HepG2 (cell line): Measurements from ENCODE around the gene TNFSF12. TPM values are rescaled to one million over a fixed set of nuclear protein-coding genes. Genes with fewer than 3 reads are reported as not detected.
A peak's percentile ranks its signal among the peaks of the same experiment; 100 is the strongest.

Source experiments
- ASH2L ChIP-seq: fragments of 300-600, 200-600 bp; sonication (generic); IDR thresholded peaks from 2 replicates; pipeline ENCODE4 v1.7.0; 2017; ENCODE audit warnings: low read depth, mild to moderate bottlenecking, moderate library complexity, mixed read lengths, low read length; ENCODE audit not compliant: insufficient read length
- ATF3 ChIP-seq: sonication (generic); formaldehyde crosslinking; IDR thresholded peaks from 2 replicates; pipeline ENCODE4 v1.4.0; 2020; ENCODE audit warnings: missing genetic modification reagents
- CEBPG ChIP-seq: IDR thresholded peaks from 2 replicates; pipeline ENCODE4 v1.6.1; 2016
- CHD2 ChIP-seq: IDR thresholded peaks from 2 replicates; pipeline ENCODE4 v1.6.1; 2011; ENCODE audit warnings: low read depth, low read length, improper control_type of control experiment
- GABPB1 ChIP-seq: IDR thresholded peaks from 2 replicates; pipeline ENCODE4 v1.6.1; 2016; ENCODE audit warnings: mild to moderate bottlenecking, missing genetic modification reagents, moderate library complexity, missing compliant biosample characterization
- GTF3A ChIP-seq: sonication (generic); formaldehyde crosslinking; conservative IDR thresholded peaks from 2 replicates; pipeline ENCODE4 v1.4.0; 2020; ENCODE audit warnings: mild to moderate bottlenecking, missing genetic modification reagents
- KLF13 ChIP-seq: sonication (generic); formaldehyde crosslinking; IDR thresholded peaks from 2 replicates; pipeline ENCODE4 v1.4.0; 2020; ENCODE audit warnings: mild to moderate bottlenecking, missing genetic modification reagents
- MAZ ChIP-seq, 2 experiments: sonication (generic) in 1 of 2; formaldehyde crosslinking in 1 of 2; IDR thresholded peaks; 2 replicates each; pipeline versions ENCODE4 v1.5.0 to v1.6.1; 2012 to 2020; ENCODE audit warnings: low read depth in 2 of 2, mild to moderate bottlenecking in 2 of 2, borderline replicate concordance in 1 of 2, improper control_type of control experiment in 1 of 2, low read length in 1 of 2, missing genetic modification reagents in 1 of 2, moderate library complexity in 1 of 2
- MNT ChIP-seq: fragments of 450-650 bp; IDR thresholded peaks from 2 replicates; pipeline ENCODE4 v1.6.1; 2016
- MTF1 ChIP-seq: sonication (generic); formaldehyde crosslinking; IDR thresholded peaks from 2 replicates; pipeline ENCODE4 v1.5.0; 2020; ENCODE audit warnings: missing genetic modification reagents
- PHF5A ChIP-seq: IDR thresholded peaks from one replicate; pipeline ENCODE4 v1.6.1; 2018; ENCODE audit warnings: low read depth, missing genetic modification reagents; ENCODE audit not compliant: unreplicated experiment
- SMAD3 ChIP-seq: sonication (generic); formaldehyde crosslinking; IDR thresholded peaks from 2 replicates; pipeline ENCODE4 v1.4.0; 2020; ENCODE audit warnings: missing genetic modification reagents
- SOX5 ChIP-seq: IDR thresholded peaks from 2 replicates; pipeline ENCODE4 v1.6.1; 2016; ENCODE audit warnings: borderline replicate concordance
- TAF1 ChIP-seq: sonication (generic); formaldehyde crosslinking; IDR thresholded peaks from 2 replicates; pipeline ENCODE4 v1.4.0; 2020; ENCODE audit warnings: missing genetic modification reagents
- ZFP36L1 ChIP-seq: sonication (generic); formaldehyde crosslinking; IDR thresholded peaks from 2 replicates; pipeline ENCODE4 v1.8.0; 2022; ENCODE audit warnings: mild to moderate bottlenecking, missing genetic modification reagents, moderate library complexity
- ZFY ChIP-seq: sonication (generic); formaldehyde crosslinking; IDR thresholded peaks from 2 replicates; pipeline ENCODE4 v1.4.0; 2020; ENCODE audit warnings: missing genetic modification reagents
- ZNF251 ChIP-seq: sonication (generic); formaldehyde crosslinking; IDR thresholded peaks from 2 replicates; pipeline ENCODE4 v1.9.0; 2021; ENCODE audit warnings: mild to moderate bottlenecking, missing genetic modification reagents
- ZNF841 ChIP-seq: sonication (generic); formaldehyde crosslinking; IDR thresholded peaks from 2 replicates; pipeline ENCODE4 v1.8.1; 2023; ENCODE audit warnings: missing genetic modification reagents, borderline replicate concordance
- polyA plus RNA-seq, 8 experiments: library from polyadenylated mRNA; depleted of rRNA in 3 of 8; stranded (reverse) in 7 of 8; unstranded in 1 of 8; fragments of >200 nt; fragmentation: Illumina TruSeq in 4 of 8; extraction: Trizol in 4 of 8; gene quantifications; 2 replicates each; pipeline versions ENCODE4 v1.2.1 to v1.2.3, GENCODE V29; 2011 to 2016; ENCODE audit warnings: low read depth in 4 of 8, missing spikeins in 1 of 8, mixed read lengths in 1 of 8; ENCODE audit not compliant: insufficient read depth in 1 of 8
- total RNA-seq, 5 experiments: library from RNA; depleted of rRNA; stranded (reverse); fragments of >200 nt; fragmentation: Illumina TruSeq; extraction: Trizol; gene quantifications; 2 replicates each; pipeline ENCODE4 v1.2.3, GENCODE V29; 2016; ENCODE audit warnings: low read depth in 1 of 5
- TF ChIP-seq, protein P1 (sequence below): sonication (generic); formaldehyde crosslinking; IDR thresholded peaks from 2 replicates; pipeline ENCODE4 v1.5.0; 2020; ENCODE audit warnings: mild to moderate bottlenecking, missing genetic modification reagents
- TF ChIP-seq, protein P2 (sequence below): sonication (generic); formaldehyde crosslinking; IDR thresholded peaks from 2 replicates; pipeline ENCODE4 v1.4.0; 2020; ENCODE audit warnings: mild to moderate bottlenecking, low read depth, missing genetic modification reagents

Gene TNFSF12
- total and polyA plus RNA-seq, 2 of the 13 experiments (the other 11 are each of a cell fraction or from before 2014, with no cell fraction given): 0.93 to 7.2 TPM

GRCh38 chr17:7548585-7549400 lies at the start of gene TNFSF12 (continued):
- TF ChIP-seq, protein P1, sequence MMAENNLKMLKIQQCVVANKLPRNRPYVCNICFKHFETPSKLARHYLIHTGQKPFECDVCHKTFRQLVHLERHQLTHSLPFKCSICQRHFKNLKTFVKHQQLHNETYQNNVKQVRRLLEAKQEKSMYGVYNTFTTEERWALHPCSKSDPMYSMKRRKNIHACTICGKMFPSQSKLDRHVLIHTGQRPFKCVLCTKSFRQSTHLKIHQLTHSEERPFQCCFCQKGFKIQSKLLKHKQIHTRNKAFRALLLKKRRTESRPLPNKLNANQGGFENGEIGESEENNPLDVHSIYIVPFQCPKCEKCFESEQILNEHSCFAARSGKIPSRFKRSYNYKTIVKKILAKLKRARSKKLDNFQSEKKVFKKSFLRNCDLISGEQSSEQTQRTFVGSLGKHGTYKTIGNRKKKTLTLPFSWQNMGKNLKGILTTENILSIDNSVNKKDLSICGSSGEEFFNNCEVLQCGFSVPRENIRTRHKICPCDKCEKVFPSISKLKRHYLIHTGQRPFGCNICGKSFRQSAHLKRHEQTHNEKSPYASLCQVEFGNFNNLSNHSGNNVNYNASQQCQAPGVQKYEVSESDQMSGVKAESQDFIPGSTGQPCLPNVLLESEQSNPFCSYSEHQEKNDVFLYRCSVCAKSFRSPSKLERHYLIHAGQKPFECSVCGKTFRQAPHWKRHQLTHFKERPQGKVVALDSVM (CRISPR knock-in tag): 0 out of 2 replicates have a peak, but pooled peaks have one; percentile 34
- no peak for TF ChIP-seq ASH2L
- no peak for TF ChIP-seq ZNF251 (CRISPR knock-in tag)
- no peak for TF ChIP-seq ZNF841 (CRISPR knock-in tag)
- no peak for TF ChIP-seq PHF5A (CRISPR knock-in tag)
- TF ChIP-seq SMAD3: no peak
- no peak for TF ChIP-seq GTF3A (CRISPR knock-in tag)
- TF ChIP-seq GABPB1 (CRISPR knock-in tag): peak; percentile 62; the same call in 1 of the 2 replicates
- no peak for TF ChIP-seq MAZ (IDR thresholded peaks at IDR 0.05; ENCODE audit: borderline replicate concordance, low read depth, low read length)
- TF ChIP-seq MAZ (CRISPR knock-in tag; IDR thresholded peaks at IDR 0.05; ENCODE audit: low read depth): peak; percentile 70; the same call in 1 of the 2 replicates
- peak; percentile 10 for TF ChIP-seq ZFY
- peak; percentile 44; the same call in 1 of the 2 replicates for TF ChIP-seq TAF1 (CRISPR knock-in tag)
- TF ChIP-seq MNT: no peak
- TF ChIP-seq ZFP36L1 (CRISPR knock-in tag): no peak
- TF ChIP-seq SOX5 (CRISPR knock-in tag): no peak
- TF ChIP-seq, protein P2, sequence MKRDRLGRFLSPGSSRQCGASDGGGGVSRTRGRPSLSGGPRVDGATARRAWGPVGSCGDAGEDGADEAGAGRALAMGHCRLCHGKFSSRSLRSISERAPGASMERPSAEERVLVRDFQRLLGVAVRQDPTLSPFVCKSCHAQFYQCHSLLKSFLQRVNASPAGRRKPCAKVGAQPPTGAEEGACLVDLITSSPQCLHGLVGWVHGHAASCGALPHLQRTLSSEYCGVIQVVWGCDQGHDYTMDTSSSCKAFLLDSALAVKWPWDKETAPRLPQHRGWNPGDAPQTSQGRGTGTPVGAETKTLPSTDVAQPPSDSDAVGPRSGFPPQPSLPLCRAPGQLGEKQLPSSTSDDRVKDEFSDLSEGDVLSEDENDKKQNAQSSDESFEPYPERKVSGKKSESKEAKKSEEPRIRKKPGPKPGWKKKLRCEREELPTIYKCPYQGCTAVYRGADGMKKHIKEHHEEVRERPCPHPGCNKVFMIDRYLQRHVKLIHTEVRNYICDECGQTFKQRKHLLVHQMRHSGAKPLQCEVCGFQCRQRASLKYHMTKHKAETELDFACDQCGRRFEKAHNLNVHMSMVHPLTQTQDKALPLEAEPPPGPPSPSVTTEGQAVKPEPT: no peak
- TF ChIP-seq ATF3 (CRISPR knock-in tag): no peak
- TF ChIP-seq CHD2: no peak
- no peak for TF ChIP-seq KLF13 (CRISPR knock-in tag)
- no peak for TF ChIP-seq MTF1 (CRISPR knock-in tag)
- no peak for TF ChIP-seq CEBPG (CRISPR knock-in tag)
